Measurements from ENCODE around the gene AMER3.
A peak's percentile ranks its signal among the peaks of the same experiment; 100 is the strongest.

AMER3 gene

DNA sequence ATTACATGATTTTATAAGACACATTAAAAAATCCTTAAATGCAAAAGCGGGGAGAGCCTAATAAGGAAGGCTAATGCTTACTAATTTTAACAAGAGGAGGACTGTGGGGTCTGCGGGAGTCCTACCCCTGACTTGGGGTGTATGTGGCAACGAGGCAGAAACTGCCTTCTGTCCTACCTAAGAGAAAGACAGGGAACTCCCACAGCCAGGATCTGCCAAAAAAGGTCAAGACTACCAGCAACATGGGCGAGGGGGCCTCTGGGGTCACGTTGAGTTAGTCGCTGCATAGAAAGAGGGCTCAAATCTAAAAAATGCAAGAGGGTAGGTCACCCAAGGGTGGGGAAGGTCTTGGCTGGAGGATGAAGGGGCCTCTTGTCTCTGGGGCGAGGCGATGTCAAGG is 529 bp upstream of the AMER3 start:
- peak; percentile 66 for DNase-seq

DNA sequence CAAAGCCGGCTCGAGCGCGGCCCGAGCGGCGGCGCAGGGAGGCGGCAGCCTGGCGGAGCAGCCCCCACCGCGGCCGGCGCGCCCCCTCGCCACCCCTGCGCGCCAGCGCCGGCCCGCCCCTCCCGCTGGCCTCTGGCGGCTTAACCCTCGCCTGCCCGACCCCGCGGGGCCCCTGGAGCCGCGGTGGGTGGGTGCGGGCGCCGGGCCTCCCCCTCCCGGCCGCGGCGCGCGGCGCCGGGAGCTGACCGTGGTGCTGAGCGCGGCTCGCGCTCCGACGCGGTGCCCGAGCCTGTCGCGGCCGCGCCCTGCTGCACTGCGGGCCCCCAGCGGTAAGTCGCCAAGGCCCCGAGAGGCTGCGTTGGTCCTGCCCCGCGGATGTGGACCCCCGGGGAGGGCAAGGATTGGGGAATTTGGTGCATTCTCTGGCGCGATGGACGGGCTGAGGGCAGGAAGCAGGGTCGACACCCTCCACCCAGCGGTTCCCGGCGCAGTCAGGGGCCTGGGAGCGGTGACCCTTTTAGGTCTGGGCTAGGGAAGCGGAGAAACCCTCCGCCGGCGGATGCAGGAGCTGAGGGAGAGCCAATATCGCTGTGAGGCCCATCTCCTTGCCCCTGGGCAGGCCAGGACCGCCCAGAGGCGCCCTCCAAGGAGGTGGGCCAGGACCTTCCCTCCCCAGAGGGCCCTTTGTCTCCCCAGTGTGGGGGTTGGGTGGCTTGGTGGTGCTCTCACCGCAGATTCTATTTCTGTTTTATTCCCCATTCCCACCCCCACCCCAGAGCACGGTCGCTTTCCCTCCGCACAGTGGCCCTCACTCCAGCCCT is 923 bp downstream of the AMER3 start:
- DNase-seq = peak; percentile 31

DNA sequence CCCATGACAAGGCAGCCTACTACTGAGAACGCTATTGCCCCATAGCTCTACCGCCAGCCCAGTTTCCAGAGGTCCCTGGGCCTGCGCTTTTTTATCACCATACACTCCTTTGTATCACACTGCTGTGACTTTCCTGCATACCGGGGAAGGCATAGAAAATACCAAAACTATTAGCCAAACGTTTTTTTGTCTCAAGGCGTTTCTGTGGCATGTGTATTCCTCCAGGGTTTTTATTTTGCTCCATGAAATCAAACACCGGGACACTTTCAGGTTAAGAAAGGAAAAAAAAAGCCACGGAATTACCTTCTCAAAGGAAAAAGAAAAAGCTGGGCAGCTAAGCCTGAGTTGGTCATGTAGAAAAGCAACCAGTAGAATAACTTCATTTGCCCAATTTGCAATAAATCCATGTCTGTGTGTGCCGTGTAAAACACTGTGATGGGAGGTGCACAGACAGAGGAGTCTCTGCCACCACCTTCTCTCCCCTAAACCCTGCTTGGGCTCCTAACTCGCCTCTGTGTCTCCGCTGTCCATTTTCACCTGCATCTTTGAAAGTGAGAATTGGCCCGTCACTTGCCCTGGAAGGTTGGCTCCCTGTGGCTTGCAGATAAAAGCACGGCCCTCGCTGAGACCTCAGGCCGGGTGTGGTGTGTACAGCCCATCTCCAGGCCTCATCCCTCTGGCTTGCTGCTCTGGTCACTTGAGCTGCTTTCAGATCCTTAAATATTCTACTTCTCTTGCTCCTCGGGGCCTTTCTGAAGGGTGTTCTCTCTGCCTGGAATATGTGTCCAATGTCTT is 1.7 kb downstream of the AMER3 start:
- DNase-seq = peak; percentile 23

DNA sequence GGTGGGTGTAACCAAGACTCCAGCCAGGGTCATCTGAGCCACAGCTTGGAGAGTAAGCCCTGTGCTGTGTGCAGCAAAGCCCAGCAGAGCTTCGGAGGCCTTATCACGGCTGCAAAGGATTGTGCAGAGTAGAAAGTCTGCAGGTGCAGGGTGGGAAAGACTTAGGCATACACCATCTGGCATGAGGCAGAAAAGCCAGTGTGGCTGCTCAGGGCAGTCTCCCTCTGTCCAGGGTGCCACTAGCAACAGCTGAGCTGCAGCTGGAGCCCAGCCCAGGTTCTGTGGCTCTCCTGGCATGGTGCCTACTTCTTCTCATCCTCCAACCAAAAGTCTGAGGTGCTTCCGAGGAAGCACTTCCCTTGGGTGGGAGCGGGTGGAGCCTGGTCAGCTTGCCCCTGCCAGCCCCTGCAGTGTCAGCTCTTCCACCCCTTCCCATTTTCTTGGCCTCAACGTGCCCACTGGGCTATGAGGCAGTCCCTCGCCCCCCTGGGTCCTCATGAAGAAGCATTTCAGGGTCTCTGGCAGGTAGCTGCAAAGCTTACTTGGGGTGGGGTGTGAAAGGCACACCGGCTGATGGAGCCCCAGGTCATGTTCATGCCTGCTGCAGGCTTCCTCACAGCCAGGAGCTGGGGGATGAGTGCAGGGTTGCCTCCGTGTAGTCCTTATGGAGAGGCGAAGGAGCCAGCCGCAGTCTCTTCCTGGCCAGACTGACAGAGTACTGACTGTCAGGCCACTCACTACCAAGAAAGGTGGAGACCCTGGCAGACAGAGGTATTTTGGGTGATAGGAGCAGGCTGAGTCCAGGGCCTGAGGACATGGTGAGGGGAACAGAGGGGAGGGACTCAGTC is 4.8 kb downstream of the AMER3 start:
- peak; percentile 95 for DNase-seq

DNA sequence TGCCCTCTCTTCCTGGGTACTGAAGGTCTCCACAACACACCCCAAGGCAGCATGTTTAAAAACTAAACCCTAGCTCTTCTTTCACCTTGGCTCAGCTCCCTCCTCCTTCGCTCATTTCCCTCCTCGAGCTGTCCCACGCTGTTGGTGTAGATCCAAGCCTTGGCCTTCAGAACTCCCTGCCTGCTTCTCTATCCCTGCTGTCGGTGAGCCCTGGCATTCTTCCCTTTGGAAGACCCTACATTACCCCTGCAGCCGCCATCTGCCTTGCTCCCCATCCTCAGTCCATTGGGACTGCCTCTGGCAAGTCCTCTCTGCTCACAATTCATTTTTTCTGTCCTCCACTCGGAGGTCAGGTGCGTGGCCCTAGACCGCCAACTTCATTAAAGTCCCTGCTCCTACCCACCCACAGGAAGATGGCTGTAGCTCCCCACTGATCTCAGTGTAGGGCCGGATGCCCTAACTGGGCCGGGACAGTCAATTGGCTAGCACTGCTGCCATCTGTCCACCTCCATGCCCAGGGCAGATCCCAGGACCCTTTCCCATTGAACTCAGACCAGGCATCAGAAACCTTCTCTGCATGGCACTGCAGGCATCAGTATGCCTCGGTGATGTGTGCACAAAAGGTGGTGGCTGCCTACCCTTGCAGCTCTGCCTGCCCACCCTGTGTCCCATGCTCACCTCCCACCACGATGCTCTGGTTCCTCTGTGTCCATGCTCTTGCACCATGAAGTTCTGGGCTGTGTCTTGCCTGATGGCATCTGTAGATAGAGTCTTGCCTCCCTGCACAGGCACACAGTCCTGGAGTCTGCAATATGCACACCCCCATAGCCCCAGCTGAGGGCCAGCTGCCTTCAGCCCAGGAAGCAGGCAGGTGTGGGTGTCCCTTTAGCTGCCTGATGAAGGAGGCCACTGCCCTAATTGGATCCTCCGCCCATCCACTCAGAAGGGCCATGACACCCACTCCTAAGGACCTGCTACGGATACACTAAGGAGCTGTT is 5.7 kb downstream of the AMER3 start:
- DNase-seq = no peak

DNA sequence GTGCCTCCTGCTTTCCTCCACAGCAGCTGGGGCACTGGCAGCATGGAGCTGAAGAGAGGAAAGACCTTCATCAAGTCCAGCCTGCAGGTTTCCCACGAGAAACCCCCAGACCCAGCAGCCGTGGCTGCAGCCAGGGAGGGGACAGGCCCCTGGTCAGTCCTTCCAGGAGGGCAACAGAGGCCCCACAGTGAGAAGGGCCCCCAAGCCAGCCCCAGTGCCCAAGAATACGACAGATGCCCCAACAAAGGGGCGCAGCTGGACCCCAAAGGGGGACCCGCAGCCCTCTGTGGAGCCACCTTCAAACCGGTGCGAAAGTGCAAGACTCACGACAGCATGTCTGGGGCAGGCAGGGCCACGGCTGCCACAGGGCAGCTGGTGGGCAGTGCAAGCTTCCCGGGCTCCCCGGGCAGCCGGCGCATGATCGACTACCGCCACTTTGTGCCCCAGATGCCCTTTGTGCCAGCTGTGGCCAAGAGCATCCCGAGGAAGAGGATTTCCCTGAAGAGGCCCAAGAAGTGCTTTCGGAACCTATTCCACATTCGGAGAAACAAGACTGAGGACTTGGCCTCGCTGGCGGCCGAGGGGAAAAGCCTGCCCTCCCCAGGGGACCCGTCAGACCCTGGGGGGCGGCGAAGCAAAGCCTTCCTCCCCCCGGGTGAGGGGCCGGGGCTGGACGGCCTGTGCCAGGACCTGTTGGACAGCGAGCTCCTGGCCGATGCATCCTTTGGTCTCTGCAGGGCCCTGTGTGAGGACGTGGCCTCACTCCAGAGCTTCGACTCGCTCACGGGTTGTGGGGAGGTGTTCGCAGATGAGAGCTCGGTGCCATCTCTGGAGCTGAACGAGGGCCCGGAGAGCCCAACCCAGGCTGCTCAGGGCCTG is 6.9 kb downstream of the AMER3 start:
- DNase-seq = no peak

DNA sequence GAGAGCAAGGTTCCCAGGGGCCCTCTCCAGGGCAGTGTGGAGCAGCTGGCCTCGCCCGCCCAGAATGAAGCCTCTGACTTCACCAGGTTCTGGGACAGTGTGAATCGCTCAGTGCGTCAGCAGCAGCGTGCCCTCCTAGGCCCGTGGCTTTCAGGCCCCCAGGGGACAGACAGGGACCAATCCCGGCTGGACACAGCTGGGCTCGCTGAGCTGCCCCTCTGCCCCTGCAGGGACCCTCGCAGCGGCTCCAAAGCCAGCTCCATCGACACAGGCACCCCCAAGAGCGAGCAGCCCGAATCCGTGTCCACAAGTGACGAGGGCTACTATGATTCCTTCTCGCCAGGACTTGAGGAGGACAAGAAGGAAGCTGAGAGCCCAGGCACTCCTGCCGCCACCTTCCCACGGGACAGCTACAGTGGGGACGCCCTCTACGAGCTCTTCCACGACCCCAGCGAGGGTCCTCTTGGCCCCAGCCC is 7.6 kb downstream of the AMER3 start:
- no peak for DNase-seq

DNA sequence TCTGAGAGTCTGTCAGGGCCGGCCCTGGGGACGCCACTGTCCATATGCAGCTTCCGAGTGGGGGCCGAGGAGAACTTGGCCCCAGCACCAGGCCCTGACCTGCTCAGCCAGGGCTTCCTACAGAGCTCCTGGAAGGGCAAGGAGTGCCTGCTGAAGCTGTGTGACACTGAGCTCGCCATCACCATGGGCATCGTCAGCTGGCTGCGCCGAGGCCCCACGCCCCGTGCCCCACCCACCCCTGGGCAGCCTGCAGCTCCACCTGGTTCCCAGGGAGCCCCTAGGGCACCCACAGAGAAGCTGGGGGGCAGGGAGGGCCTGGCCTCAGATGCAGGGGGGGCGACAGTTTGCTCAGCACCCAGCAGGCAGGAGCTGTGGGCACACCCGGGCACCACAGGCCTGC is 8.1 kb downstream of the AMER3 start:
- no peak for DNase-seq

DNA sequence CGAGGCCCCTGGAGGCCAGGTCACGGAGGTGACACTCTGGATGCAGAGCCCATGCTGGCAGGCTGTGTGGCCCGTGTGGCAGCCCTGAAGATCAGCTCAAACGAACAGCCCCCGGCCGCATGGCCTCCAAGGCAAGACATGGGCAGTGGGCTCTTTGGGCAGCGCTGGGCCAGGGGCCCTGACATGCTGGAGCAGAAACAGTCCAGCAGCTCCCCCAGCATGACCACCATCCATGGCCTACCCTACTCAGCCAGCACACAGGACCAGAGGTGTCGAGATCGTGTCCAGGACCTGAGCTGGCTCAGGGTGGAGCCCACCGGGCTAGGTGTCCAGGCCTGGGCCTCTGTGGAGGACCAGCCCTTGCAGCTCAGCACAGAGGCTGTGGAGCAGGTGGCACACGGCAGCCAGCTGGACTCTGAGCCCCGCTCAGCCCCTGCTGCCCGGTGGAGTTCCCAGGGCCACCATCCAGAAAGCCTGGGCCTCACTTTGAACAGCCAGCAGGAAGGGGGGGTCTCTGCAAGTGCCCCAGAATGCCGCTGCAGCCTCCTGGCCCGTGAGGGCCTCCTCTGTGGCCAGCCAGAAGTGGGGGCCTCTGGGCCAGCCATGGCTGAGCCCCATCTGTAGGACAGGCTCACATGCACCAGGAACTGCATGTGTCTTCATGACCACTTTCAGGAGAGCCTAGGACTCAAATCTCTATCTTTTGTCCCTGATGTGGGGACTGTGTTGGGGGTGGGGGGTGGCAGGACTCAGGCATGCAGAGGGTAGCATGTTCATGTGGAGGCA is 8.9 kb downstream of the AMER3 start:
- DNase-seq = no peak

DNA sequence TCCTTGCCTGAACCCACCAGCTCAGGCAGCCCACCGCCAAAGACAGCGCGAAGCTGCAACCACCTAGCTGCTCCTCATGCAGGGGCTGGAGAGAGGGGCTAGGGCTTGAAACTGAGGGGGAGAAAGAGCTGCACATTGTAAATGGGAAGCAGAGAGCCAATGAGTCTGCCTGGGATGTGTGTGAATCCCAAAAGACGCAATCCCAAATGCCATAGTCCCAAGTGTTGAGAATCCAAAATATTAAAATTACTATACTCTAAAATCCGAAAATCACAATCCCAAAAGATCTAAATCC is 9.4 kb downstream of the AMER3 start:
- no peak for DNase-seq

DNA sequence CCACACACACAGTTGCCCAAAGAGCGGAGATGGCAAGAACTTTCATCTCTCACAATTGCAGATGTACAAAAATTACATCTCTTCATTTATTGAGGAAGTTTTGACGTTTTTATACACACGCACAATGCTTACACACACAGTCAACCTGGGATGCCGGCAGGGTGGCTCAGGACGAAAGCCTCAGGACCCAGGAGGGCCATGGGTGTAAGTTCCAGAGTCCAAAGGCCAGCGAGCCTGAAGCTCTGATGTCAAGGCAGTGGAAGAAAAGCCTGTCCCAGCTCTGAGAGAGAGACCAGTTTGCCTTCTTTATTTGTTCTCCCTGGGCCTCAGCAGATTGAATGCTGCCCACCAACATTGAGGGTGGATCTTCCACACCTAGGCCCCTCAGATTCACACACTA is 10.1 kb downstream of the AMER3 start:
- no peak for DNase-seq

DNA sequence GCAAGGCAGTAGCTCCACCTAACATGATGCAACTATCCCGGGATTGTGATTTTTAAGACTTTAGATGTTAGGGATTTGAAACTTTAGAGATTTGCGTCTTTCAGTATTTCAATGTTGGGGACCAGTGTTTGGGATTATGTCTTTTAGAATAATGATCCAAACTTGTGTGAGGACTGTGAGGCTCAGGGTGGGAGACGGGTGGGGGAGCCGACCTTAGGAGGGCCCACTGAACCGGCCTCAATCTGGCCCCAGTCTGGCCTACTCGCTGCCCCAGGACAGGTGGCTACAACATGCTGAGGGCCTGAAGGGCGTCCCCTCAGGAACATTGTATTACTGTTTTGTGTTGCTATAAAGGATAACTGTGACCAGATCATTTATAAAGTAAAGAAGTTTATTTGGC is 10.7 kb downstream of the AMER3 start:
- DNase-seq = no peak

DNA sequence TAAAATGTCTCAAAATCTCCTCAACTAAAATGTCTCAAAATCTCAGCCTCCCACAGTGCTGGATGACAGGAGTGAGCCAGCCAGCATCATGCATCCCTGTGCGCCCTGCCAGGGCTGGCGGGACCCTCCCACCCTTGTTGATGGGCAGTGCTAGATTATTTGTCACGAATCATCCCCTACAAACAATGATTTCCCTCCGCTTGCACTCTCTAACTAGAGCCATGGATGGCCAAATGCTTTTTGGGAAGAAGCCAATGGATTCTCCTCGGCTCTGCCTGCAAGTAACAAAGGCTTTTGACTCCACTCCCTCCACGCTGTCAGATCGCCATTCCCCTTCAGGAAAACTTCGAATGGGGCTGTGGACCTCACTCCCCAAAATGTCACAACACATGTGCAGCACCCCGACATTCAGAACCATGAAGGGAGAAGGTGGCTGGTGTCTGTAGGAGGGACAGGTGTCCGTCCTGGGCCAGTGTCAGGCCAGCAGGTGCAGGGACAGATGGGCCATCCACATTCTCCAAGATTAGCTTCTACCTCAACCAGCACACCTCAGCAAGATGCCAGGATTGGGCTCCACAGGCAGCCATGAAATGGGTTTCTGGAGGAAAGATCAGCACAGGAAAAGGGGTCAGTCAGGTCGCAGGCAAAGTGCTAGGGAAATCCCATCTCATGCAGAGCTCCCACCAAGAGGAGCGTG is 11.5 kb downstream of the AMER3 start:
- DNase-seq = no peak

DNA sequence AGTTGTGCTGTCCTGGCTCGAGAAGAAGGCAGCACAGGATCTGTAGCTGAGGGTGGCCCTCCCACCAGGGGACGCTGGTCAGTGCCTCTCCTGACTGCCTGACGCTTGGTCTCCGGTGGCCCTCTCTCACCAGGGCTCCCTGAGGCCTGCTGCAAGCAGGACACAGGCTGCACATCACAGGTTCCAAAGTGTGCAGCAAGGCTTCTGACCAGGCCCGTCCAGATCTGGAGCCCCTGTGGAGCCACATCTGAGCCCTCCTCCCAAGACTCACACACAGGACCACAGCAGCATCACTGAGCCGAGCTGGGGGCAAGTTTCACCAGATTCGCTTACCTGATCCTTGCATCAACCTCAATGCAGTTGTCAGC is 12.1 kb downstream of the AMER3 start:
- DNase-seq = no peak

DNA sequence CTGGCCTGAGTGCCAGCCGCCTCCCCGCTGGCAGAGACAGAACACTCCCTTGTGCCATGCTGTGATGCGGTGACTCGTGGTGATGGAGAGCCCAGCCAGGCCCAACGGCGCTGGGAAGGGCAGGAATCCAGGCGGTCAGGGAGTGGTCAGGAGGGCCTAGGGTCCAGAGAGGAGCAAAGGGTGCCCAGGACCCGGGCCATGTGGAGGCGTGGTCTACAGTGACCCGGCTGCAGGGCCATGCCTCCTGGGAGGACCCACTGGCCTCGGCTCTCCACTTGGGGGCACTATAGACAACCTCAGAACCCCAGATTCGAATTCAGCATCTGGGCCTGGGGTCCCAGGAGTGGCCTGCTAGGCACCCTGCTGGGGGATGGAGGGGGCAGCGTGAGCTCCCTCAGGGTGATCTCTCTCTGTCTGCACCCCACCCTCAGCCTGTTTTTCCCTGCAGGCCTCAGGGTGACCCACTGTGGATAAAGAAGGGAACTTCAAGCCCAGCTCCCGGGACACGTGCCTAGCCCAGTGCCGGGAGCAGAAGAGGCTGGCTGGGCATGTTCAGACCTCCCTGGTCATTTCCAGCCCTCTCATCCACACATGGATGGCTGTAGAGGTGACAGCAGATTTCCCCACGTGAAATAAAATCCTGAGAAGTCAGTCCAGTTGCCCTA is 13.0 kb downstream of the AMER3 start:
- no peak for DNase-seq

DNA sequence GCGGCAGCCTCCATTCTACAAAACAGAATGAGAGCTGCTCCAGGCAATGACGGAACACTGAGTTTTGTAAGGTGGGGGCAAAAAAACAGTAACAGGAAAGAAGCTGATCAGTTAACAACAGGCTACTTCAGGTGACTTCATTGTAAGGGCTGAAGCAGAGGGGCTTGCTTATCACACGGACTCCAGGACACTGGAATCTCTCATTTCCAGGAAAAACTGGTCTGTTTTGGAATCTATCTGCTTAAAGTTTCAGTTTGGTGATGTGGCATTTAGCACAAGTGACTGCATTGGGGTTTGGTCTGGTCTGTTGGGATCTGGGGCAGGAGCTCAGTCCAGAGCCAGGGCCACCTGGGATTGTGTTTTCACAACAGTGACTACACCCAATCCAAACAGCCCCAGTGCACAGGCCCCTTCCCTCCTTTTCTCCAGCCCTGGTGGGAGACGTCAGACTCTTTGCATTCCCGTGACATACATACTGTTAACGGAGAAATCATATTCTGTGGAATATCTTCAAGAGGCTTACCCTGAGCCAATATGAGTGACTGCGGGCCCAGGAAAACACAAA is 14.1 kb downstream of the AMER3 start:
- DNase-seq = no peak

DNA sequence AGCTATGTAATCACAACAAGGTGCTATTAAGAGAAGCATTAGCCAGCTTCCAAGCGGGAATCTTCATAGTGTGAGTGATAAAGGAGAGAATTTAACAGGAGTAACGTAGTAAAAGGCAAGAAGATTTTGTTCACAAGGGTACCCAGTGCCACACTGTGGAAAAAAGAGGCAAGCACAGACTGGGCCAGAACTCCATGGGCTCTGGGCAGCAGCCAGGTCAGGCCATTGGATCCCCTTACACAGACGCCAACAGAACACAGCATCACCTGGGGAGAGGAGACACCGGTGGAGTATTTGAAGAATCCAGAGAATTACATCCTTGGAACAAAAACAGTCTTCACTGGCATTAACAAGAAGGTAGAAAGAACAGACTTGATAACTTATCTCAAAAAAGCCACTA is 21.2 kb downstream of the AMER3 start:
- peak; percentile 12 for DNase-seq

DNA sequence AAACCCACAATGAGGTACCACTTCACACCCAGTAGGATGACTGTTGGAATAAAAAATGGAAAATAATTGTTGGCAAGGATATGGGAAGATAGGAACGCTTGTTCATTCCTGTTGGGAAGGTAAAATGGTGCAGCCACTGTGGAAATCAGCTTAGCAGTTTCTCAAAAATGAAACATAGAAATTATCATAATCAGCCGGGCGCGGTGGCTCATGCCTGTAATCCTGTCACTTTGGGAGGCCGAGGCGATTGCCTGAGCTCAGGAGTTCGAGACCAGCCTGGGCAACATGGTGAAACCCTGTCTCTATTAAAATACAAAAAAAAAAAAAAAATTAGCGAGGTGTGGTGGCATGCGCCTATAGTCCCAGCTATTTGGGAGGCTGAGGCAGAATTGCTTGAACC is 23.4 kb downstream of the AMER3 start:
- DNase-seq = no peak

All from DMS79 treated with DMSO at 0.1 percent for 48 hours (cell line).